Measurements from ENCODE around the gene CFAP99.
"Not testable (repeated sequence)": the region's sequence is repeated elsewhere in the genome, so short reads cannot be mapped to it uniquely, and the experiment has no call there.

Gene CFAP99

GRCh38 chr4:2449511-2450392, 31.0 kb downstream of the CFAP99 start:
- DNase-seq: no peak

- DNase-seq: no peak
These were observed 31.8 kb downstream of the CFAP99 start for GRCh38 chr4:2450394-2451035.

GRCh38 chr4:2451036-2451520, 32.3 kb downstream of the CFAP99 start:
- no peak for DNase-seq

GRCh38 chr4:2451821-2452785, 33.3 kb downstream of the CFAP99 start:
- no peak for DNase-seq

- no peak for DNase-seq
These were observed 38.9 kb downstream of the CFAP99 start for GRCh38 chr4:2457481-2458295.

- DNase-seq: no peak
These were observed 40.1 kb downstream of the CFAP99 start for GRCh38 chr4:2458546-2459491.

GRCh38 chr4:2459589-2460349, 41.0 kb downstream of the CFAP99 start:
- DNase-seq: no peak

GRCh38 chr4:2461246-2461960, 42.6 kb downstream of the CFAP99 start:
- no peak for DNase-seq

GRCh38 chr4:2462218-2462991, 43.6 kb downstream of the CFAP99 start:
- no peak for DNase-seq

GRCh38 chr4:2462992-2463762, 44.4 kb downstream of the CFAP99 start:
- DNase-seq: no peak

- DNase-seq: no peak
These were observed 46.3 kb downstream of the CFAP99 start for GRCh38 chr4:2465032-2465431.

GRCh38 chr4:2465544-2465943, 46.8 kb downstream of the CFAP99 start:
- not testable (repeated sequence) for DNase-seq

- DNase-seq: peak; percentile 59 to 81
These were observed 49.9 kb downstream of the CFAP99 start, which contains the start of gene RNF4 for GRCh38 chr4:2468456-2469191. RNF4 (plus strand) TSS chr4:2469106; CDS start chr4:2490494, 21,388 bp downstream.

GRCh38 chr4:2469192-2469984, 50.6 kb downstream of the CFAP99 start:
- DNase-seq: no peak

- DNase-seq: no peak
These were observed 52.0 kb downstream of the CFAP99 start for GRCh38 chr4:2470791-2471190.

GRCh38 chr4:2472187-2472586, 53.4 kb downstream of the CFAP99 start:
- DNase-seq: no peak
